GM12865 (cell line): ENCODE data around the gene UBLCP1.
"Not testable (repeated sequence)": the region's sequence is repeated elsewhere in the genome, so short reads cannot be mapped to it uniquely, and the experiment has no call there.

ENCODE experiments used
- DNase-seq: peaks from one replicate; pipeline ENCODE4 v3.0.0; 2010; ENCODE audit warnings: low read depth
- H3K4me3 ChIP-seq: 2 replicates; pipeline ENCODE4 v1.5.1; 2011; ENCODE audit warnings: mild to moderate bottlenecking, low read depth, low read length, control low read depth
- TF ChIP-seq, protein P1 (sequence below): IDR thresholded peaks from 2 replicates; pipeline ENCODE4 v1.5.1; 2011; ENCODE audit warnings: low read length, control low read depth, low read depth, inconsistent platforms; ENCODE audit not compliant: insufficient read depth; ENCODE audit errors: missing control alignments

UBLCP1 gene

DNA sequence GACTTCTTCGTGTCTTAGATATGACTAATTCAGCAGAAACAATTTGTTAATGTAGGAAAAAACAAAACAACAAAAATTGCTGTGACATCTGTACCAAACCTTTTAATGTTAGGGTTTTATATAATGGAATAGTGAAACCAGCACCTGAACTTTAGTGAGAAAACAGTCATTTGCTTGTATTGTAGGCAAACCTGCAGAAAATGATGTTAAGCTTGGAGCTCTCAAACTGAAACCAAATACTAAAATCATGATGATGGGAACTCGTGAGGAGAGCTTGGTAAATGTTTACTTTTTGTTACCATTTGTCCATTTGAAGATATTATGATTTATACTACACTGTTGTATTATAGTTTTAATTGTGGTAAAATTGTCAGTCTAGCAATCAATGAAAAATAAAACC is 6.6 kb downstream of the UBLCP1 start:
- DNase-seq, result no peak
- TF ChIP-seq, protein P1, sequence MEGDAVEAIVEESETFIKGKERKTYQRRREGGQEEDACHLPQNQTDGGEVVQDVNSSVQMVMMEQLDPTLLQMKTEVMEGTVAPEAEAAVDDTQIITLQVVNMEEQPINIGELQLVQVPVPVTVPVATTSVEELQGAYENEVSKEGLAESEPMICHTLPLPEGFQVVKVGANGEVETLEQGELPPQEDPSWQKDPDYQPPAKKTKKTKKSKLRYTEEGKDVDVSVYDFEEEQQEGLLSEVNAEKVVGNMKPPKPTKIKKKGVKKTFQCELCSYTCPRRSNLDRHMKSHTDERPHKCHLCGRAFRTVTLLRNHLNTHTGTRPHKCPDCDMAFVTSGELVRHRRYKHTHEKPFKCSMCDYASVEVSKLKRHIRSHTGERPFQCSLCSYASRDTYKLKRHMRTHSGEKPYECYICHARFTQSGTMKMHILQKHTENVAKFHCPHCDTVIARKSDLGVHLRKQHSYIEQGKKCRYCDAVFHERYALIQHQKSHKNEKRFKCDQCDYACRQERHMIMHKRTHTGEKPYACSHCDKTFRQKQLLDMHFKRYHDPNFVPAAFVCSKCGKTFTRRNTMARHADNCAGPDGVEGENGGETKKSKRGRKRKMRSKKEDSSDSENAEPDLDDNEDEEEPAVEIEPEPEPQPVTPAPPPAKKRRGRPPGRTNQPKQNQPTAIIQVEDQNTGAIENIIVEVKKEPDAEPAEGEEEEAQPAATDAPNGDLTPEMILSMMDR, result no peak
- no peak overlapping the region for H3K4me3 ChIP-seq

DNA sequence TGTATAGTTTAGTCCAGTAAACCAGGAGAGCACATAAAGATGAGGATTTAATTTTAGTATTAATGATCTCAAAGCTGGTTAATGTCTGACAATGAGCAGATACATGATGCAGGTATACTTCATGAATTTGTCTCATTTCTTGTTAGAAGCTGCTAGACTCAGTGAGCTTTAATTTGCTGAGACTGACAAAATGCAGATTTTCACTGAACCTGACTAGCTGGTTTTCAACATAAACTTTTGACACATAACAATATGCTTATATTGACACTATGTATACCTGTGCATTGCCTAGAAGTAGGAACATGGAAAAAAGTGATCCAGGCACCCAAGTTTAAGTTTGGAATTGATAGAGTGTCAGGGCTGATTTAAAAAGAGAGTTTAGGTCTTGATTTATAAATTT is 10.8 kb downstream of the UBLCP1 start:
- no peak for DNase-seq
- H3K4me3 ChIP-seq, result no peak overlapping the region
- TF ChIP-seq, protein P1, result no peak

DNA sequence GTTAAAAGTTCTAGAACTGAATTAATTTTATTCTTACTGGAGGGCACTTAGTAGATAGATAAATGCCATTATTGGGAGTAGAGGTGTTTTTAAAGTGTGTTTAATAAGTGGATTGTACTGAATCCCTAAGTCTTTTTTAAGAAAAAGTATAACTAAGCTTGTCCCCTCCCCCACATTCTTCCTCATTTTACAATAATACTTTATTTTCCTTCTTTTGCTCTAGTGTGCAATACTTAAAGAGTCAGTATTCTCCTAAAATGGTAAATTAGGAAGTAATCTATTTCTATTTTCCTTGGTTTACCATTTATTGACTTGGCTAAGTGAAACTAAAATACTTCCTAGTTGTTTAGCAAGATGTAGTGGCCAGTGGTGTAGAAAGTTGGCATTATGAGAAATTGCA is 11.6 kb downstream of the UBLCP1 start:
- DNase-seq, result no peak
- no peak overlapping the region for H3K4me3 ChIP-seq
- TF ChIP-seq, protein P1, result no peak

DNA sequence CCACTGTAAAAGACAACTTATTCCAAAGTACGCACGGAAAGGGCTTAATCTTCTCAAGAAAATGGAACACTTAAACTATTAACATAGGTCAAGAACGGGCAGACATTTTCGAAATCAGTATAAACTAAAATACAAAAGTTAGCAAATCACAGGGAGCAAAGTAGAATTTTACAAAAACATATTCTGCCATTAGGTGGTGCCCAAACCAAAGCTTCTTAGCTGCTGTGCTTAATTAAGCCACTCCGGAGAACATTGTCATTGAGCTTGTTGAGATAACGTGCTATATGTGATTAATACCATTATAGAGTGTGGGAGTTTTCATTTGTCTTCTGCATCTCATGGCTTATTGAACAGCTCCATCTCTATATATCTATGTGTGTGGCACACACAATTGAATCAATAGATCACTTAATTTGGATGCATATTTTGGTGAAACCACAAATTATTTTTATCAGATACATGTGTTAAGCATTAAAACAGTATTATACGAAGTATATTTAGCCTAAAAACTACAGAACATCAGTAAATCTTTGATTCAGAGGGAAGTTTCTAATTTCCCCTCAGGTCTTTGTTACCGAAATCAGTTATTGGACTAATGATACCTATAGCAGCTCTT is 23.4 kb downstream of the UBLCP1 start:
- peak; percentile 35 for DNase-seq
- no peak overlapping the region for H3K4me3 ChIP-seq
- TF ChIP-seq, protein P1, result peak; percentile 36

DNA sequence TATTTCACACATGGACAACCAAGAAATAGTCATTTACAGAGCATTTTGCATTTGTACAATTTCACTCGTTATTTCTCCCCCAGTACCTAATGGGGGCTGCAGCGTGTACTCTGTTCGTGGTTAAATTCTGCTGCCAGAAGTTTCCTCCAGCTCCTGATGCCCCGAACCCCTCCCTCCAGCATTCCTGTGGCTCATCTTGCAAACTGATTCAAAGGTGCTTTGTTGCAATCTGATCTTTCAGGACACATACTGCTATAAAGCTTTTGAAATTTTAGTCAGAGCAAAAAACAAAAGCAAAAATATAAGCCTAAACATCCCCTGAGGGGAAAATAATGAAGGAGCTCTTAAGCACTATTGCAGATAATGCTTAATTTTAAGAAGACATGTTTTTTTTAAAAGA is 27.7 kb downstream of the UBLCP1 start:
- no peak overlapping the region for H3K4me3 ChIP-seq
- TF ChIP-seq, protein P1, result no peak
- no peak for DNase-seq

DNA sequence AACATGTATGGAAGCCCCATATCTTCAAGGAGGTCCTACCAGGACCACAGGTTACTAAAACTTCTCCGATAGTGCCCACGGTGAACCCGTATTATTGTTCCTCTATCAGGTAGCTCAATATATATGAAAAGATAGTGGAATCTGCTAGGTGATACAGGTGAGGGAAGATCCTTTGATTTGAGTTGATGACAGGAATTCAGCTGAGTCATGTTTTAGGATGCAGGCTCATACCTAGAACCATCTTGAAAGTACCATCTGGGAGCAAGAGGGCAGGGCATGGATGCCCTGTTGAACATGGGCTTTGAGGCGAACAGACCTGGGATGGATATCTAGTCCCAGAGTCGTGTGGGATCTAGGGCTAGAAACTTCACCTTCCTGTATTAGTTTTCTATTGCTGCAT is 31.8 kb downstream of the UBLCP1 start:
- DNase-seq, result no peak
- TF ChIP-seq, protein P1, result no peak
- H3K4me3 ChIP-seq, result no peak overlapping the region

DNA sequence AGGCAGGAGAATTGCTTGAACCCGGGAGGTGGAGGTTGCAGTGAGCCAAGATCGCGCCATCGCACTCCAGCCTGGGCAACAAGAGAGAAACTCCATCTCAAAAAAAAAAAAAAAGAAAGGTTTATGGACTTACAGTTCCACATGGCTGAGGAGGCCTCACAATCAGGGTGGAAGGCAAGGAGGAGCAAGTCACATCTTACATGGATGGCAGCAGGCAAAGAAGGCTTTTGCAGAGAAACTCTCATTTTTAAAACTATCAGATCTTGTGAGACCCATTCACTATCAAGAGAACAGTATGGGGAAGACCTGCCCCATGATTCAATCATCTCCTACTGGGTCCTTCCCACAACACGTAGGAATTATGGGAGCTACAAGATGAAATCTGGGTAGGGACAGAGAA is 34.2 kb downstream of the UBLCP1 start:
- not testable (repeated sequence) for H3K4me3 ChIP-seq, DNase-seq
